PFSK-1 (cell line): ENCODE measurements around the gene DNMT3B.

Source experiments
- FOXP2 ChIP-seq: optimal IDR thresholded peaks from 2 replicates; pipeline ENCODE3; 2011; ENCODE audit warnings: borderline replicate concordance, control low read depth, inconsistent platforms; ENCODE audit not compliant: insufficient read depth; ENCODE audit errors: extremely low read length, extremely low read depth
- POLR2AphosphoS5 ChIP-seq: IDR thresholded peaks from 2 replicates; pipeline ENCODE4 v1.6.1; 2012; ENCODE audit warnings: low read depth, mild to moderate bottlenecking, control low read depth, low read length, moderate library complexity
- REST ChIP-seq, 2 experiments: IDR thresholded peaks; 2 replicates each; pipeline versions ENCODE4 v1.6.1 to v1.8.0; 2011 to 2012; ENCODE audit warnings: low read depth in 2 of 2, low read length in 2 of 2, control low read depth in 1 of 2, inconsistent platforms in 1 of 2, mild to moderate bottlenecking in 1 of 2, moderate library complexity in 1 of 2; ENCODE audit not compliant: insufficient read depth in 1 of 2
- SIN3A ChIP-seq: IDR thresholded peaks from 2 replicates; pipeline ENCODE4 v1.6.1; 2012; ENCODE audit warnings: mild to moderate bottlenecking, low read length, moderate library complexity, borderline replicate concordance; ENCODE audit not compliant: insufficient read depth
- TAF1 ChIP-seq: IDR thresholded peaks from 2 replicates; pipeline ENCODE4 v1.6.1; 2012; ENCODE audit warnings: low read length, control low read depth, borderline replicate concordance; ENCODE audit not compliant: insufficient read depth

Gene DNMT3B

GRCh38 chr20:32831982-32832381, 69.8 kb downstream of the DNMT3B start:
- TF ChIP-seq REST (IDR thresholded peaks at IDR 0.05; ENCODE audit: insufficient read depth in 1 of 2, low read depth in 2 of 2, low read length in 2 of 2) (no peak), TAF1 (no peak), FOXP2 (no peak), SIN3A (no peak), POLR2AphosphoS5 (no peak)

GRCh38 chr20:32832664-32833063, 70.5 kb downstream of the DNMT3B start:
- TF ChIP-seq FOXP2 (no peak), POLR2AphosphoS5 (no peak)

GRCh38 chr20:32834972-32835371, 72.8 kb downstream of the DNMT3B start:
- TF ChIP-seq REST (IDR thresholded peaks at IDR 0.05; ENCODE audit: insufficient read depth in 1 of 2, low read depth in 2 of 2, low read length in 2 of 2) (no peak), FOXP2 (no peak)

GRCh38 chr20:32837157-32837556, 75.0 kb downstream of the DNMT3B start:
- TF ChIP-seq REST (IDR thresholded peaks at IDR 0.05; ENCODE audit: insufficient read depth in 1 of 2, low read depth in 2 of 2, low read length in 2 of 2) (no peak), SIN3A (no peak), TAF1 (no peak), FOXP2 (no peak), POLR2AphosphoS5 (no peak)

- TF ChIP-seq REST (IDR thresholded peaks at IDR 0.05; ENCODE audit: insufficient read depth in 1 of 2, low read depth in 2 of 2, low read length in 2 of 2) (no peak), SIN3A (no peak), FOXP2 (no peak), TAF1 (no peak), POLR2AphosphoS5 (no peak)
Observed at GRCh38 chr20:32839227-32839981, 77.2 kb downstream of the DNMT3B start.
